Erythroblast (primary cell): Measurements from ENCODE around the gene BCAR3.

Source experiments
- DNase-seq, 2 experiments: peaks; one replicate each; lab custom pipeline; 2025; lab: John Stamatoyannopoulos, UW
- GATA1 ChIP-seq: IDR thresholded peaks from 2 replicates; pipeline ENCODE4 v1.6.1; 2011; ENCODE audit warnings: low read depth, mild to moderate bottlenecking, control low read depth, low read length, moderate library complexity
- POLR2A ChIP-seq: IDR thresholded peaks from 2 replicates; pipeline ENCODE4 v1.6.1; 2011; ENCODE audit warnings: mild to moderate bottlenecking, low read length

The BCAR3 gene

GRCh38 chr1:93690341-93690740 lies 8.7 kb upstream of the BCAR3 start:
- no peak for DNase-seq
- no peak for TF ChIP-seq GATA1
- no peak for TF ChIP-seq POLR2A

- no peak for DNase-seq
- TF ChIP-seq POLR2A (no peak), GATA1 (no peak)
Observed at GRCh38 chr1:93689521-93690223, 8.0 kb upstream of the BCAR3 start.

DNA sequence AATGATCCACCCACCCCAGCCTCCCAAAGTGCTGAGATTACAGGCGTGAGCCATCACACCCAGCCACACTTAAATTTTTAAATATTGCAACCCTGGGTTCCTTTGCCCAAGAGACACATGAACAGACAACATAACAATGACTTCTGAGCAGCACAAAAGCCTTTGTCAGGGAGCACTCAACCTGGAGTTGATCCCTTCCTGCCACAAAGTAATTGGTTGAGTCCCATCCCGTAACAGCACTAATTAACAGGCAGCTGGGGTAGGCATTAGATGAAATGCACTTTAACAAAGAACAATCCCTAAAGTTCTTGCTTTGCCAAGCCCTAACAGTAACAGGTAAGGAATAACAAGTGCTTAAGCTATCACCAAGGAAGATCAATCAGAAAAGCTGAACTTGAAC lies 5.9 kb upstream of the BCAR3 start:
- no peak for TF ChIP-seq POLR2A
- TF ChIP-seq GATA1: no peak
- DNase-seq: no peak

DNA sequence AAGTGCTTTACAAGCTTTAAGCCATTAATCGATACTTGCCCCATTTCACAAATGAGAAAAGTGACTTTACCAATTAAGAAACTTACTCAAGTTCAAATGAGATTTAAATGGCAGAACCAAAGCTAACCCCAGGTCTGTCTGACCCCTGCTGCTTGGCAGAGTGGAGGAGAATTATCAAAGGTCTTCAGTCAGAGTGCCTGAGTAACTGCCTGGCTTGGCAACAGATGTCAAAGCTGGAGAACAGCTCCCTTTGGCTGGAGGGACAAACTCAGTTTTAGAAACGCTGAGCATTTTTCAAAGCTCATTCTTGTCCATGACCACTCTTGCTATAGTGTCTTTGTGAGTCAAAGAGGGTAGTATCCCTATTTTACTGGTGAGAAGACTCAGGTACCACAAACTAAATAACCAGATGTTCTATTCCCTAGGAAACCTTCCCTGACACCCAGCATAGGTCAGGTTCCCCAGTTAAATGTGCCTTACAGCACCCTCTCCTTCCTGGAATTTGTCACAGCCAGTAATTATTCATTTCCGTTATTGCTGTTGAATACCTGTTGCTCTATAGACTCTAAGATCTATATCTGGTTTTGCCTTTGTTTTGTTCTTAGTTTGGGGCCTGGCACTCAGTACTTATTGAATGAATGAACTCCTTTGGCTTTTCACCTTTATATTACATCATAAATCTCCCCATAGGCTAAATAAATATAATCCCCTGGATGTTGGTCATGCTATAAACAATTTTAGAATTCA lies 5.0 kb upstream of the BCAR3 start:
- DNase-seq: no peak
- no peak for TF ChIP-seq GATA1
- TF ChIP-seq POLR2A: no peak

- TF ChIP-seq POLR2A (no peak), GATA1 (no peak)
- no peak for DNase-seq
Observed at GRCh38 chr1:93685918-93686317, 4.3 kb upstream of the BCAR3 start.

DNA sequence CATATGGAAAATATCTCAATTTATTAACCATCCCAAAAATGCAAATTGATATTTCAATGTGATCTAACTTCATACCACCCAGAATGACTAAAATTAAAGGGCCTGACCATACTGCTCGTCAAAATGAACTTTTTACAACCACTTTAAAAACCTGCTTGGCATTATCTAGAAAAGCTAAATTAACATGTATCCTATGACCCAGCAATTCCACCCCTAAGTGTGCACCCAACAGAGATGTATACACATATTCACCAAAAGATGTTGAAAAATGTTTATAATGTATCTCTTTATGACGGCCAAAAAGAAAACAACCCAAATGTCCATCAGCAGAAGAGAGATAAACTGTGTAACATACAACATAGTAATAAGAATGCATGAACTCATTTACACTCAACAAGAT lies 1.6 kb upstream of the BCAR3 start:
- no peak for DNase-seq
- no peak for TF ChIP-seq GATA1
- no peak for TF ChIP-seq POLR2A

- DNase-seq: no peak
- TF ChIP-seq POLR2A (no peak), GATA1 (no peak)
Observed at GRCh38 chr1:93681989-93682412, 364 bp upstream of the BCAR3 start.

DNA sequence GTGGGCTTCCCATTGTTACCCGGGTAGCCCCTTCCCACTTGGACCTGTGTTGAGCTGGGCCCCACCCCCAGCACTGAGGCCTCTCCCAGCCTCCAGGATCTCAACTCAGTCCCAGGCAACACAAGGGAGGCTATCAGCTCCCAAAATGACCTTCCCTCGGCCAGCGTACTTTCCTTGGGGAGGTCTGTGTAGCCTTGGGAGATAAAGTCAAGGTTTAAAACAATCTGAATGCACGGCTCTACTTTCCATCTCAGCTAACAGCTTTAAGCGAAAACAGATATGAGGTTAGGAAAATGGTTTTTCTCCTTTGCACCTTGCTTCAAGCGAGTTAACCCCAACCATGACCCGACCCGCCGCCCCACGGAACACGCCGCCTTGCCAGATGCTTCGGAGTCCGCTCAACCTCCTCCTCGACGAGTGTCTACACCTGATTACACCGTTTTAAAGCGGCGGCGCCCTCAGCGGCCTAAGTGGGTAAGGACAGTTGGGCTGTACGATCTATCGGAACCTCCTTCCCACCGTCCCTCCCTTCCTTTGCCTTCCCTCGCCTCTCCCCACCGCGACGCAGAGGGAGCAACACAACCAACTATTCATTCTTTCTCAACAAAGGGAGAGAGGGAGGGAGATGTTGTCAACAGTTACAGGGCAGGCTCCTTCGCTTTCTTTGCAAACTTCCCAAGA lies 1.1 kb downstream of the BCAR3 start:
- DNase-seq: peak; percentile 74 to 78

GRCh38 chr1:93680076-93680419 lies 1.6 kb downstream of the BCAR3 start:
- TF ChIP-seq GATA1: no peak
- DNase-seq: no peak

More for the DNA sequence above, 1.1 kb downstream of the BCAR3 start:
- TF ChIP-seq POLR2A (no peak), GATA1 (no peak)

- no peak for TF ChIP-seq GATA1
- no peak for TF ChIP-seq POLR2A
- DNase-seq: no peak
Observed at GRCh38 chr1:93679546-93679945, 2.1 kb downstream of the BCAR3 start.

GRCh38 chr1:93678946-93679480 lies 2.6 kb downstream of the BCAR3 start:
- TF ChIP-seq POLR2A (no peak), GATA1 (no peak)
- DNase-seq: no peak

- TF ChIP-seq GATA1 (no peak), POLR2A (no peak)
- DNase-seq: no peak
Observed at GRCh38 chr1:93678491-93678890, 3.1 kb downstream of the BCAR3 start.

GRCh38 chr1:93677729-93678128 lies 3.9 kb downstream of the BCAR3 start:
- TF ChIP-seq POLR2A (no peak), GATA1 (no peak)
- DNase-seq: no peak

- TF ChIP-seq POLR2A (no peak), GATA1 (no peak)
Observed at GRCh38 chr1:93676427-93676826, 5.2 kb downstream of the BCAR3 start.

GRCh38 chr1:93675931-93676330 lies 5.7 kb downstream of the BCAR3 start:
- TF ChIP-seq POLR2A (no peak), GATA1 (no peak)
- DNase-seq: peak in 1 of 2 experiments; percentile 10

More at GRCh38 chr1:93676427-93676826, 5.2 kb downstream of the BCAR3 start:
- DNase-seq: no peak
